ENCODE measurements around the gene TAF1B.

Gene TAF1B

GRCh38 chr2:9867881-9868280 lies 24.6 kb downstream of the TAF1B start:
- TF ChIP-seq POLR2A (IDR thresholded peaks at IDR 0.05; ENCODE audit: low read depth, low read length), result no peak
- FAIRE-seq, result no peak
- no peak for DNase-seq (ENCODE audit: insufficient read length, low spot score)

GRCh38 chr2:9873337-9873736 lies 30.1 kb downstream of the TAF1B start:
- DNase-seq (ENCODE audit: insufficient read length, low spot score) (no peak), FAIRE-seq (no peak)
- TF ChIP-seq POLR2A (IDR thresholded peaks at IDR 0.05; ENCODE audit: low read depth, low read length), result no peak

- FAIRE-seq, result no peak
- no peak for TF ChIP-seq POLR2A (IDR thresholded peaks at IDR 0.05; ENCODE audit: low read depth, low read length)
- no peak for DNase-seq (ENCODE audit: insufficient read length, low spot score)
Observed at GRCh38 chr2:9877026-9877425, 33.8 kb downstream of the TAF1B start.

GRCh38 chr2:9877726-9878125 lies 34.5 kb downstream of the TAF1B start:
- DNase-seq (ENCODE audit: insufficient read length, low spot score) (no peak), FAIRE-seq (no peak)
- no peak for TF ChIP-seq POLR2A (IDR thresholded peaks at IDR 0.05; ENCODE audit: low read depth, low read length)

GRCh38 chr2:9879455-9880194 lies 36.4 kb downstream of the TAF1B start:
- no peak for TF ChIP-seq POLR2A (IDR thresholded peaks at IDR 0.05; ENCODE audit: low read depth, low read length)
- no peak for FAIRE-seq
- DNase-seq (ENCODE audit: insufficient read length, low spot score), result no peak

- no peak for TF ChIP-seq POLR2A (IDR thresholded peaks at IDR 0.05; ENCODE audit: low read depth, low read length)
- FAIRE-seq (no peak), DNase-seq (ENCODE audit: insufficient read length, low spot score) (no peak)
Observed at GRCh38 chr2:9883897-9884296, 40.6 kb downstream of the TAF1B start.

GRCh38 chr2:9884436-9884835 lies 41.2 kb downstream of the TAF1B start:
- FAIRE-seq (no peak), DNase-seq (ENCODE audit: insufficient read length, low spot score) (no peak)
- no peak for TF ChIP-seq POLR2A (IDR thresholded peaks at IDR 0.05; ENCODE audit: low read depth, low read length)

GRCh38 chr2:9885036-9885684 lies 41.9 kb downstream of the TAF1B start:
- no peak for TF ChIP-seq POLR2A (IDR thresholded peaks at IDR 0.05; ENCODE audit: low read depth, low read length)

GRCh38 chr2:9887513-9887912 lies 44.2 kb downstream of the TAF1B start:
- TF ChIP-seq POLR2A (IDR thresholded peaks at IDR 0.05; ENCODE audit: low read depth, low read length), result no peak
- peak; percentile 33 for FAIRE-seq
- no peak for DNase-seq (ENCODE audit: insufficient read length, low spot score)

More at GRCh38 chr2:9885036-9885684, 41.9 kb downstream of the TAF1B start:
- DNase-seq (ENCODE audit: insufficient read length, low spot score), result no peak
- FAIRE-seq, result peak; percentile 80

GRCh38 chr2:9889812-9890261 lies 46.6 kb downstream of the TAF1B start:
- FAIRE-seq (no peak), DNase-seq (ENCODE audit: insufficient read length, low spot score) (no peak)
- no peak for TF ChIP-seq POLR2A (IDR thresholded peaks at IDR 0.05; ENCODE audit: low read depth, low read length)

- DNase-seq (ENCODE audit: insufficient read length, low spot score), result no peak
- no peak for TF ChIP-seq POLR2A (IDR thresholded peaks at IDR 0.05; ENCODE audit: low read depth, low read length)
- no peak for FAIRE-seq
Observed at GRCh38 chr2:9892236-9892635, 49.0 kb downstream of the TAF1B start.

- no peak for DNase-seq (ENCODE audit: insufficient read length, low spot score)
- TF ChIP-seq POLR2A (IDR thresholded peaks at IDR 0.05; ENCODE audit: low read depth, low read length), result no peak
- FAIRE-seq, result peak; percentile 71
Observed at GRCh38 chr2:9895669-9896590, 52.7 kb downstream of the TAF1B start.

- peak; percentile 20 for DNase-seq (ENCODE audit: insufficient read length, low spot score)
- peak; percentile 99 for FAIRE-seq
- TF ChIP-seq POLR2A (IDR thresholded peaks at IDR 0.05; ENCODE audit: low read depth, low read length), result no peak
Observed at GRCh38 chr2:9897331-9897737, 54.1 kb downstream of the TAF1B start.

- DNase-seq (ENCODE audit: insufficient read length, low spot score) (no peak), FAIRE-seq (no peak)
- TF ChIP-seq POLR2A (IDR thresholded peaks at IDR 0.05; ENCODE audit: low read depth, low read length), result no peak
Observed at GRCh38 chr2:9897846-9898245, 54.6 kb downstream of the TAF1B start.

Data from H54 (cell line).